ENCODE measurements around the gene ACTN4.

ACTN4 gene

DNA sequence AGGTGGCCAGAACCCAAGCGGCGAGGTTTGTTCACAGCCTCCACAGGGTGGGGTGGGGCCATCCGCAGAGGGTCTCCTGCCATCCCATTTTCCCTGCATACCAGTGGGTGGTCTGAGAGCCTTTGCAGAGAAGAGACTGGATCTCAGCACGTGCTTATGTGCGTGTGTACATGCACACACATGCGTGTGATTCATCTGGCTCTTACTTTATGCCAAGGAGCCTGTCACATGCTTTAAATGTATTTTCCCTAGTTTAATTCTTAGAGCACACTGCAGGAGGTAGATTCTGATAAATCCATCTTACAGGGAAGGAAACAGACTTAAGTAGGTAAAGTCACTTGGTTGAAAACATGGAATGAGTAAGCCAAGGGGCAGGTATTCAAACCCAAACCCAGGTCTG lies 49.7 kb downstream of the ACTN4 start:
- H3K4me1 ChIP-seq (ENCODE audit: low read length): peaks cover 32% of the 10 kb centered on the region
- no peak for TF ChIP-seq EZH2phosphoT487 (IDR thresholded peaks at IDR 0.05; ENCODE audit: low read depth)
- H3K4me3 ChIP-seq (ENCODE audit: low read length): no peak overlapping the region
- no peak overlapping the region for H3K4me2 ChIP-seq (ENCODE audit: low read length)
- peaks cover 71% of the 10 kb centered on the region for H4K20me1 ChIP-seq (ENCODE audit: insufficient read depth, low read length)
- peaks cover 29% of the 10 kb centered on the region for H3K36me3 ChIP-seq (replicated peaks; ENCODE audit: low read depth, low read length)
- H3K27ac ChIP-seq (ENCODE audit: low read length): no peak overlapping the region
- H3K27me3 ChIP-seq (ENCODE audit: low read depth, low read length): no peaks in the 10 kb centered on the region
- peaks cover 82% of the 10 kb centered on the region for H3K79me2 ChIP-seq (ENCODE audit: low read length)
- no peak overlapping the region for H2AFZ ChIP-seq (ENCODE audit: low read depth, low read length)
- H3K9me3 ChIP-seq (ENCODE audit: insufficient read depth, low read length): no peaks in the 10 kb centered on the region
- no peak overlapping the region for H3K9ac ChIP-seq (ENCODE audit: low read length)

DNA sequence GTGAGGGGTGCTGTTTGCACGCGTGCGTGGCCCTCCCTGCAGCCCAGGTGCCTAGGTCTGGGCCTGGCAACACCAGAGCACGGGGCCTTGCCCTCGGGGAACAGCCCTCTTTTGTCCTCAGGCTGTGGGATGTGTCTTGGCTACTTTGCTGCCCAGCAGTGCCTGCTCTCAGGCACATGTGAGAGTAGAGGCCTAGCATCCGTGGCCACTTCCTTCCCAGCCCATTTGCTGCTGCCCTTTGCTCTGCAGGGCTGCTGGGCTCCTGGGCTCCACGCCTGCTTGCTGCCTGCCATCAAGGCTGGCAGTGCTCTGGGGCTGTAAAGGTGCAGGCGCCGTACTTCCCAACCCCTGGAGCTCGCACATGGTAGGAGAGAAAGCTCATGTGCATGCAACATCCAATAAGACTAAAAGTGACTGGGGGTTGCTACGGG lies 50.2 kb downstream of the ACTN4 start:
- Histone ChIP-seq H2AFZ (ENCODE audit: low read depth, low read length) (no peak overlapping the region), H3K4me1 (ENCODE audit: low read length) (peaks cover 30% of the 10 kb centered on the region), H3K36me3 (replicated peaks; ENCODE audit: low read depth, low read length) (peaks cover 31% of the 10 kb centered on the region), H3K4me2 (ENCODE audit: low read length) (no peak overlapping the region), H3K27ac (ENCODE audit: low read length) (no peak overlapping the region), H3K27me3 (ENCODE audit: low read depth, low read length) (no peaks in the 10 kb centered on the region), H4K20me1 (ENCODE audit: insufficient read depth, low read length) (peaks cover 66% of the 10 kb centered on the region), H3K9me3 (ENCODE audit: insufficient read depth, low read length) (no peaks in the 10 kb centered on the region), H3K4me3 (ENCODE audit: low read length) (no peak overlapping the region), H3K9ac (ENCODE audit: low read length) (no peak overlapping the region), H3K79me2 (ENCODE audit: low read length) (peaks cover 77% of the 10 kb centered on the region)
- TF ChIP-seq EZH2phosphoT487 (IDR thresholded peaks at IDR 0.05; ENCODE audit: low read depth): no peak
- TF ChIP-seq, protein P1, sequence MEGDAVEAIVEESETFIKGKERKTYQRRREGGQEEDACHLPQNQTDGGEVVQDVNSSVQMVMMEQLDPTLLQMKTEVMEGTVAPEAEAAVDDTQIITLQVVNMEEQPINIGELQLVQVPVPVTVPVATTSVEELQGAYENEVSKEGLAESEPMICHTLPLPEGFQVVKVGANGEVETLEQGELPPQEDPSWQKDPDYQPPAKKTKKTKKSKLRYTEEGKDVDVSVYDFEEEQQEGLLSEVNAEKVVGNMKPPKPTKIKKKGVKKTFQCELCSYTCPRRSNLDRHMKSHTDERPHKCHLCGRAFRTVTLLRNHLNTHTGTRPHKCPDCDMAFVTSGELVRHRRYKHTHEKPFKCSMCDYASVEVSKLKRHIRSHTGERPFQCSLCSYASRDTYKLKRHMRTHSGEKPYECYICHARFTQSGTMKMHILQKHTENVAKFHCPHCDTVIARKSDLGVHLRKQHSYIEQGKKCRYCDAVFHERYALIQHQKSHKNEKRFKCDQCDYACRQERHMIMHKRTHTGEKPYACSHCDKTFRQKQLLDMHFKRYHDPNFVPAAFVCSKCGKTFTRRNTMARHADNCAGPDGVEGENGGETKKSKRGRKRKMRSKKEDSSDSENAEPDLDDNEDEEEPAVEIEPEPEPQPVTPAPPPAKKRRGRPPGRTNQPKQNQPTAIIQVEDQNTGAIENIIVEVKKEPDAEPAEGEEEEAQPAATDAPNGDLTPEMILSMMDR (IDR thresholded peaks at IDR 0.05; ENCODE audit: low read depth, low read length): no peak

DNA sequence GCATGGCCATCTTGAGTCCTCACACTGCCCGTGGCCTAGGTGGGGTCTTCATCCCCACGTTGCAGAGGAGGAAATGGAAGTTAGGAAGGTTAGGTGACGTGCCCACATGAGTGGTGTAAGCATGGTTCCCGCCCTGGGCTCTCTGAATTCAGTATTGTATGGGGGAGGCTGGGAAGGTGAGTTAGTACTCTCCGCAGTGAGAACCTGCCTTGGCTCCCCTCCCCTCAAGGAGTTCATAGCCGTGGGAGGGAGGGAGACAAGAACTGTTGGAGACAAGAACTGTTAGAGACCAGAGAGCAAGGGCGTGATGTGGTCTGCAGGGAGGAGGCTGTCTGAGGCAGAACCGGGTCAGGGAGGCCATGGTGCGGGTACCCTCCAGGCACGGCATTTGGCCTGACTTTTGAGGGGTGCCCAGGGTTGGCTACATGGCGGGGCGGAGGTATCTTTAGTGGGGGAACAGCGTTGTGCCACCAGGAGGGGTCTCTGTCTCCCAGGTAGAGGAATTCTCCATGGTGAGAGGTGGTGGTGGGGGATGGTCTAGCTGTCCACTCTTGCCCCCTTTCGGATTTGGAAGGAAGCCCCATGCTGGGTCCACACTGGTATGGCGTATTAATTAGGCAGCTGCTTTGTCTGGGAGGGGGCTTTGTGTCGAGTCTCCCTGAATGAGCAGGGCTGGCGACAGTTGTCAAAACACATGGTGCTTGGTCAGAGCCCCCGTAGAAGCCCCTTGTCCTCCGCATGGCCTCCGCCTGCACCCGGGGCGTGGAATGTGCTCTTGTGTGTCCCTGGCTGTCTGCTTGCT lies 51.0 kb downstream of the ACTN4 start:
- H3K27ac ChIP-seq (ENCODE audit: low read length): no peak overlapping the region
- H3K4me2 ChIP-seq (ENCODE audit: low read length): no peak overlapping the region
- peaks cover 69% of the 10 kb centered on the region for H3K79me2 ChIP-seq (ENCODE audit: low read length)

DNA sequence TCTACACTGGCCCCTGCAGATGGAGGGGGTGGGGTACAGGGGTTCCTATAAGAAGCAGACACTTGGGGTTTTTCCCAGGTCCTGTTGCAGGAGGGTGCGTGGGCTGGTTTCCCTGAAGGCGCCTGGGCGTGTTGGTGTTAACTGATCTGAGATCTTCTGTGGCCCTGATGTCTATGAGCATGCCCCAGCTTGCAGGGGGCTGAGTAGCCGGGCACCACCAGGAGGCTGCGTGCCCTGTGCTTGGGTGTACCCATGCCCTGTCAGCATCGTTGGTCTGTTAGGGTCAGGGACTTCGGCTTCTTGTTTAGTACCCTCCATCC lies 51.5 kb downstream of the ACTN4 start:
- TF ChIP-seq EZH2phosphoT487 (IDR thresholded peaks at IDR 0.05; ENCODE audit: low read depth): no peak
- TF ChIP-seq, protein P1 (IDR thresholded peaks at IDR 0.05; ENCODE audit: low read depth, low read length): no peak

More for the DNA sequence above, 51.0 kb downstream of the ACTN4 start:
- Histone ChIP-seq H3K4me3 (ENCODE audit: low read length) (no peak overlapping the region), H3K4me1 (ENCODE audit: low read length) (peaks cover 30% of the 10 kb centered on the region), H3K36me3 (replicated peaks; ENCODE audit: low read depth, low read length) (peaks cover 36% of the 10 kb centered on the region), H4K20me1 (ENCODE audit: insufficient read depth, low read length) (peaks cover 61% of the 10 kb centered on the region), H3K27me3 (ENCODE audit: low read depth, low read length) (no peaks in the 10 kb centered on the region), H3K9ac (ENCODE audit: low read length) (no peak overlapping the region), H3K9me3 (ENCODE audit: insufficient read depth, low read length) (no peaks in the 10 kb centered on the region), H2AFZ (ENCODE audit: low read depth, low read length) (no peak overlapping the region)
- TF ChIP-seq, protein P1 (IDR thresholded peaks at IDR 0.05; ENCODE audit: low read depth, low read length): no peak
- TF ChIP-seq EZH2phosphoT487 (IDR thresholded peaks at IDR 0.05; ENCODE audit: low read depth): no peak

More for the DNA sequence above, 51.5 kb downstream of the ACTN4 start:
- no peak overlapping the region for H3K27ac ChIP-seq (ENCODE audit: low read length)
- no peaks in the 10 kb centered on the region for H3K9me3 ChIP-seq (ENCODE audit: insufficient read depth, low read length)
- no peak overlapping the region for H3K4me3 ChIP-seq (ENCODE audit: low read length)
- no peaks in the 10 kb centered on the region for H3K27me3 ChIP-seq (ENCODE audit: low read depth, low read length)
- peaks cover 64% of the 10 kb centered on the region for H3K79me2 ChIP-seq (ENCODE audit: low read length)
- peaks cover 58% of the 10 kb centered on the region for H4K20me1 ChIP-seq (ENCODE audit: insufficient read depth, low read length)
- H3K9ac ChIP-seq (ENCODE audit: low read length): no peak overlapping the region
- no peak overlapping the region for H2AFZ ChIP-seq (ENCODE audit: low read depth, low read length)
- peaks cover 41% of the 10 kb centered on the region for H3K36me3 ChIP-seq (replicated peaks; ENCODE audit: low read depth, low read length)
- H3K4me1 ChIP-seq (ENCODE audit: low read length): peaks cover 24% of the 10 kb centered on the region
- no peak overlapping the region for H3K4me2 ChIP-seq (ENCODE audit: low read length)

Data from OCI-LY3 (cell line).